Right ventricle myocardium inferior (tissue), 1 donor: ENCODE data around the gene CAPN7. TPM values are rescaled to one million over a fixed set of nuclear protein-coding genes. Genes with fewer than 3 reads are reported as not detected.
A peak's percentile ranks its signal among the peaks of the same experiment; 100 is the strongest.
"Not testable (repeated sequence)": the region's sequence is repeated elsewhere in the genome, so short reads cannot be mapped to it uniquely, and the experiment has no call there.

Source experiments
- ATAC-seq: fragments of 200-7000 bp; cut with Tn5 transposase; one replicate; pipeline ENCODE4 v1.9.1; 2020; ENCODE audit warnings: mild to moderate bottlenecking, moderate library complexity
- DNase-seq: peaks from one replicate; pipeline ENCODE4 v3.0.0; 2021; ENCODE audit errors: missing footprints
- intact Hi-C: fragments of 100-400 bp; cut with DNase I; formaldehyde crosslinking; loops from one replicate; pipeline ENCODE4 v1.11.0; 2022
- total RNA-seq: library from RNA; stranded (reverse); fragmentation: NEBNext Ultra II Directional; extraction: Animal tissue kit (Norgen Biotek cat#: 25700); gene quantifications from one replicate; pipeline ENCODE4 v1.2.1, GENCODE V29; 2021
- donor health status: DM: no; HTN: yes; CAD: no; lungs with severe emphysema.

The CAPN7 gene
- total RNA-seq, 1 donor from 2014 or later = 28.2 TPM

- ATAC-seq, DNase-seq, intact Hi-C loops: not testable (repeated sequence)
Measured at GRCh38 chr3:15186477-15187164, 19.4 kb upstream of the CAPN7 start.

- ATAC-seq = no peak
- intact Hi-C loops = no loop called here
- no peak for DNase-seq
Measured at GRCh38 chr3:15197340-15198029, 8.6 kb upstream of the CAPN7 start.

- intact Hi-C loops = no loop called here
- DNase-seq = no peak
- no peak for ATAC-seq
Measured at GRCh38 chr3:15198686-15199085, 7.4 kb upstream of the CAPN7 start.

GRCh38 chr3:15199493-15200105 is 6.4 kb upstream of the CAPN7 start:
- ATAC-seq = no peak
- DNase-seq = no peak
- intact Hi-C loops = loop anchor here (10.0 kb wide), 1 partner anchor 255 kb away; the partner anchor contains the start of gene NR2C2

GRCh38 chr3:15204005-15204404 is 2.0 kb upstream of the CAPN7 start:
- intact Hi-C loops = loop anchor here (10.0 kb wide), 1 partner anchor 259 kb away; the partner anchor contains the start of gene NR2C2
- DNase-seq (no peak), ATAC-seq (no peak)

GRCh38 chr3:15205482-15205933 is 538 bp upstream of the CAPN7 start:
- ATAC-seq (no peak), DNase-seq (no peak)
- intact Hi-C loops = loop anchor here (5.0 to 10.0 kb wide), 2 partner anchors 103 to 261 kb away; partner anchors contain the start of gene NR2C2

- intact Hi-C loops = loop anchor here (1.0 to 10.0 kb wide), 3 partner anchors 11 to 262 kb away; partner anchors contain the start of gene NR2C2
- peak; percentile 57 for ATAC-seq
- peak; percentile 77 for DNase-seq
Measured at GRCh38 chr3:15206662-15207576, 873 bp downstream of the CAPN7 start.

GRCh38 chr3:15207836-15208504 is 1.9 kb downstream of the CAPN7 start:
- no peak for DNase-seq
- intact Hi-C loops = loop anchor here (5.0 to 10.0 kb wide), 2 partner anchors 106 to 263 kb away; partner anchors contain the start of gene NR2C2
- no peak for ATAC-seq

GRCh38 chr3:15211937-15212336 is 5.9 kb downstream of the CAPN7 start:
- DNase-seq = no peak
- intact Hi-C loops = no loop called here
- no peak for ATAC-seq

GRCh38 chr3:15214758-15215157 is 8.7 kb downstream of the CAPN7 start:
- no peak for DNase-seq
- intact Hi-C loops = no loop called here
- ATAC-seq = no peak

- ATAC-seq (no peak), DNase-seq (no peak)
- intact Hi-C loops = no loop called here
Measured at GRCh38 chr3:15215996-15216395, 9.9 kb downstream of the CAPN7 start.

- intact Hi-C loops = no loop called here
- DNase-seq = no peak
- ATAC-seq = no peak
Measured at GRCh38 chr3:15216501-15216900, 10.5 kb downstream of the CAPN7 start.

- intact Hi-C loops = no loop called here
- DNase-seq (no peak), ATAC-seq (no peak)
Measured at GRCh38 chr3:15217011-15217671, 11.1 kb downstream of the CAPN7 start.

GRCh38 chr3:15217841-15218267 is 11.8 kb downstream of the CAPN7 start:
- DNase-seq = no peak
- ATAC-seq = peak; percentile 73
- intact Hi-C loops = loop anchor here (1.0 kb wide), 2 partner anchors 12 to 39 kb away; partner anchors contain the start of gene CAPN7

- intact Hi-C loops = loop anchor here (1.0 kb wide), 2 partner anchors 12 to 39 kb away; partner anchors contain the start of gene CAPN7
- ATAC-seq (peak; percentile 78), DNase-seq (no peak)
Measured at GRCh38 chr3:15218689-15219088, 12.6 kb downstream of the CAPN7 start.

GRCh38 chr3:15220056-15220455 is 14.0 kb downstream of the CAPN7 start:
- DNase-seq = no peak
- no peak for ATAC-seq
- intact Hi-C loops = no loop called here

- no peak for DNase-seq
- no peak for ATAC-seq
- intact Hi-C loops = no loop called here
Measured at GRCh38 chr3:15220661-15221060, 14.6 kb downstream of the CAPN7 start.
